HepG2 (cell line): ENCODE results near the gene XRN1. TPM values are rescaled to one million over a fixed set of nuclear protein-coding genes. Genes with fewer than 3 reads are reported as not detected.

Experiments
- AHR ChIP-seq: IDR thresholded peaks from 2 replicates; pipeline ENCODE4 v1.6.1; 2018; ENCODE audit warnings: missing genetic modification reagents, missing compliant biosample characterization
- KDM5B ChIP-seq: sonication (generic); formaldehyde crosslinking; IDR thresholded peaks from 2 replicates; pipeline ENCODE4 v1.4.0; 2020; ENCODE audit warnings: missing genetic modification reagents, mild to moderate bottlenecking, borderline replicate concordance
- MZF1 ChIP-seq: sonication (generic); formaldehyde crosslinking; IDR thresholded peaks from 2 replicates; pipeline ENCODE4 v1.8.1; 2023; ENCODE audit warnings: mild to moderate bottlenecking, missing genetic modification reagents, borderline replicate concordance
- NBN ChIP-seq: fragments of 450-650 bp; conservative IDR thresholded peaks from 2 replicates; pipeline ENCODE4 v1.6.1; 2017
- NFIB ChIP-seq: sonication (generic); formaldehyde crosslinking; IDR thresholded peaks from 2 replicates; pipeline ENCODE4 v1.9.0; 2021; ENCODE audit warnings: missing genetic modification reagents, mild to moderate bottlenecking, borderline replicate concordance
- NFYB ChIP-seq: sonication (generic); formaldehyde crosslinking; IDR thresholded peaks from 2 replicates; pipeline ENCODE4 v1.4.0; 2020; ENCODE audit warnings: missing genetic modification reagents
- REPIN1 ChIP-seq: sonication (generic); formaldehyde crosslinking; IDR thresholded peaks from 2 replicates; pipeline ENCODE4 v1.8.0; 2022; ENCODE audit warnings: missing genetic modification reagents, low read depth, mild to moderate bottlenecking, borderline replicate concordance
- RFXAP ChIP-seq: sonication (generic); formaldehyde crosslinking; IDR thresholded peaks from 2 replicates; pipeline ENCODE4 v1.4.0; 2020; ENCODE audit warnings: missing genetic modification reagents, borderline replicate concordance
- SCMH1 ChIP-seq: sonication (generic); formaldehyde crosslinking; IDR thresholded peaks from 2 replicates; pipeline ENCODE4 v1.9.0; 2021; ENCODE audit warnings: missing genetic modification reagents, mild to moderate bottlenecking, borderline replicate concordance
- SETDB1 ChIP-seq: sonication (generic); formaldehyde crosslinking; IDR thresholded peaks from 2 replicates; pipeline ENCODE4 v1.5.1; 2020; ENCODE audit warnings: missing genetic modification reagents, mild to moderate bottlenecking, borderline replicate concordance
- SMC3 ChIP-seq: IDR thresholded peaks from 2 replicates; pipeline ENCODE4 v1.6.1; 2011; ENCODE audit warnings: low read length, improper control_type of control experiment
- ZBTB21 ChIP-seq: sonication (generic); formaldehyde crosslinking; IDR thresholded peaks from 2 replicates; pipeline ENCODE4 v1.4.0; 2020; ENCODE audit warnings: missing genetic modification reagents
- ZFP36L1 ChIP-seq: sonication (generic); formaldehyde crosslinking; IDR thresholded peaks from 2 replicates; pipeline ENCODE4 v1.8.0; 2022; ENCODE audit warnings: mild to moderate bottlenecking, missing genetic modification reagents, moderate library complexity
- ZNF121 ChIP-seq: sonication (generic); formaldehyde crosslinking; IDR thresholded peaks from 2 replicates; pipeline ENCODE4 v1.5.0; 2020; ENCODE audit warnings: mild to moderate bottlenecking, missing genetic modification reagents
- ZNF160 ChIP-seq: sonication (generic); formaldehyde crosslinking; IDR thresholded peaks from 2 replicates; pipeline ENCODE4 v1.8.0; 2022; ENCODE audit warnings: mild to moderate bottlenecking, inconsistent platforms, missing genetic modification reagents
- ZNF501 ChIP-seq: sonication (generic); formaldehyde crosslinking; IDR thresholded peaks from 2 replicates; pipeline ENCODE4 v1.5.1; 2020; ENCODE audit warnings: mild to moderate bottlenecking, moderate library complexity, missing genetic modification reagents
- ZNF563 ChIP-seq: sonication (generic); formaldehyde crosslinking; IDR thresholded peaks from 2 replicates; pipeline ENCODE4 v1.8.0; 2022; ENCODE audit warnings: mild to moderate bottlenecking, moderate library complexity, missing genetic modification reagents
- ZNF670 ChIP-seq: sonication (generic); formaldehyde crosslinking; IDR thresholded peaks from 2 replicates; pipeline ENCODE4 v1.8.0; 2022; ENCODE audit warnings: mild to moderate bottlenecking, missing genetic modification reagents, borderline replicate concordance
- ZNF841 ChIP-seq: sonication (generic); formaldehyde crosslinking; IDR thresholded peaks from 2 replicates; pipeline ENCODE4 v1.8.1; 2023; ENCODE audit warnings: missing genetic modification reagents, borderline replicate concordance
- polyA plus RNA-seq, 8 experiments: library from polyadenylated mRNA; depleted of rRNA in 3 of 8; stranded (reverse) in 7 of 8; unstranded in 1 of 8; fragments of >200 nt; fragmentation: Illumina TruSeq in 4 of 8; extraction: Trizol in 4 of 8; gene quantifications; 2 replicates each; pipeline versions ENCODE4 v1.2.1 to v1.2.3, GENCODE V29; 2011 to 2016; ENCODE audit warnings: low read depth in 4 of 8, missing spikeins in 1 of 8, mixed read lengths in 1 of 8; ENCODE audit not compliant: insufficient read depth in 1 of 8
- total RNA-seq, 5 experiments: library from RNA; depleted of rRNA; stranded (reverse); fragments of >200 nt; fragmentation: Illumina TruSeq; extraction: Trizol; gene quantifications; 2 replicates each; pipeline ENCODE4 v1.2.3, GENCODE V29; 2016; ENCODE audit warnings: low read depth in 1 of 5
- TF ChIP-seq, protein P1 (sequence below): IDR thresholded peaks from 2 replicates; pipeline ENCODE4 v1.6.1; 2016; ENCODE audit warnings: missing genetic modification reagents, missing compliant biosample characterization
- TF ChIP-seq, protein P2 (sequence below): sonication (generic); formaldehyde crosslinking; IDR thresholded peaks from 2 replicates; pipeline ENCODE4 v1.4.0; 2020; ENCODE audit warnings: mild to moderate bottlenecking, missing genetic modification reagents, borderline replicate concordance
- TF ChIP-seq, protein P3 (sequence below): sonication (generic); formaldehyde crosslinking; IDR thresholded peaks from 2 replicates; pipeline ENCODE4 v1.4.0; 2020; ENCODE audit warnings: mild to moderate bottlenecking, missing genetic modification reagents
- TF ChIP-seq, protein P4 (sequence below): sonication (generic); formaldehyde crosslinking; conservative IDR thresholded peaks from 2 replicates; pipeline ENCODE4 v1.8.0; 2022; ENCODE audit warnings: low read depth, missing genetic modification reagents

XRN1 gene
- total and polyA plus RNA-seq, 2 of the 13 experiments (the other 11 are each of a cell fraction or from before 2014, with no cell fraction given): 13.2 to 13.3 TPM

DNA sequence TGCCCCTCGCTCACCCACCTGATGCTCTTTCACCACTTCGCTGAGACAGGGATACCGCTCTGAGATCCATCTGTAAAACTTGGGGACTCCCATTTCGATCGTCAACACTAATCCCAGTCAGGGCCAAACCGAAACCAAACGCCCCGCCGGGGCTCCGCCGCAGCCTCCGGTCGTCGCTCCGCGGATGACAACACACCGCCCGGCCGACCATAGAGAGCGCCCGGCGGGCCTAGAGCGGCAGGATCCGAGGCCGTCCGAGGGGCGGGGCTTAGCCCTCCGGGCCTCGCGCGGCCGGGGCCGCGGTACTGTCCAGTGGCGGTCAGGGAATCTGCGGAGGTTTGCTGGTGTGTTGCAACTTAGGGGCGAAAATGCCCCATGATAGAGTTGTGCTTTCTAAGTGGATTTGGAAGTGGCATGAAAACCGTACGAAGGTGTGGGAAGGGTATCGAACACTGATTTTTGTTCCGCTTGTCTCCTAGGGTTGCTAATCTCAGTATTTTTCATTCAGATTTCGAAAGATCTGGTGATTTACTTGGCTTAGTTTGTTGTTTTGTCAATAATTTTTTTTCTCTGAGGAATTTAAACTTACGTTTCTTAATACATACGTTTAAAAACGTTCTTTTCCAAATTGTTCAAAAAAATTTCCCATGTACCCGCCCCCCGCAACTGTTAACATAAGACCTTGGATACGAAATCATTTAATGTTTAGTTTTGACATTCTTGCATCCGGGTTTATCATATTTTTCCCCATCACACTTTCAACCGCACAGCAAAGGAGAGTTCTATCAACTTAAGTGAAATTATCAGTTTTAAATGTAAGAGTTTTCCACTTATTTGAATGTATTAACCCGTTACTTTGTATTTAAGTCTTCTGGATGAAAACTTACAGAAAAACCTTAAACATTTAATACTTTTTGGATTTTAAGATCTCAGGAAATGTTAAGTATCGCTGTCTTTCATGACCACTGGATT lies at the start of gene XRN1 (continued):
- TF ChIP-seq MZF1: no peak
- TF ChIP-seq SETDB1 (CRISPR knock-in tag): no peak
- TF ChIP-seq, protein P1, sequence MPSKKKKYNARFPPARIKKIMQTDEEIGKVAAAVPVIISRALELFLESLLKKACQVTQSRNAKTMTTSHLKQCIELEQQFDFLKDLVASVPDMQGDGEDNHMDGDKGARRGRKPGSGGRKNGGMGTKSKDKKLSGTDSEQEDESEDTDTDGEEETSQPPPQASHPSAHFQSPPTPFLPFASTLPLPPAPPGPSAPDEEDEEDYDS: peak; percentile 82
- 0 out of 2 replicates have a peak, but pooled peaks have one; percentile 34 for TF ChIP-seq NFYB
- TF ChIP-seq, protein P2, sequence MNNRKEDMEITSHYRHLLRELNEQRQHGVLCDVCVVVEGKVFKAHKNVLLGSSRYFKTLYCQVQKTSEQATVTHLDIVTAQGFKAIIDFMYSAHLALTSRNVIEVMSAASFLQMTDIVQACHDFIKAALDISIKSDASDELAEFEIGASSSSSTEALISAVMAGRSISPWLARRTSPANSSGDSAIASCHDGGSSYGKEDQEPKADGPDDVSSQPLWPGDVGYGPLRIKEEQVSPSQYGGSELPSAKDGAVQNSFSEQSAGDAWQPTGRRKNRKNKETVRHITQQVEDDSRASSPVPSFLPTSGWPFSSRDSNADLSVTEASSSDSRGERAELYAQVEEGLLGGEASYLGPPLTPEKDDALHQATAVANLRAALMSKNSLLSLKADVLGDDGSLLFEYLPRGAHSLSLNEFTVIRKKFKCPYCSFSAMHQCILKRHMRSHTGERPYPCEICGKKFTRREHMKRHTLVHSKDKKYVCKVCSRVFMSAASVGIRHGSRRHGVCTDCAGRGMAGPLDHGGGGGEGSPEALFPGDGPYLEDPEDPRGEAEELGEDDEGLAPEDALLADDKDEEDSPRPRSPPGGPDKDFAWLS (CRISPR knock-in tag): no peak
- no peak for TF ChIP-seq RFXAP (CRISPR knock-in tag)
- TF ChIP-seq, protein P3, sequence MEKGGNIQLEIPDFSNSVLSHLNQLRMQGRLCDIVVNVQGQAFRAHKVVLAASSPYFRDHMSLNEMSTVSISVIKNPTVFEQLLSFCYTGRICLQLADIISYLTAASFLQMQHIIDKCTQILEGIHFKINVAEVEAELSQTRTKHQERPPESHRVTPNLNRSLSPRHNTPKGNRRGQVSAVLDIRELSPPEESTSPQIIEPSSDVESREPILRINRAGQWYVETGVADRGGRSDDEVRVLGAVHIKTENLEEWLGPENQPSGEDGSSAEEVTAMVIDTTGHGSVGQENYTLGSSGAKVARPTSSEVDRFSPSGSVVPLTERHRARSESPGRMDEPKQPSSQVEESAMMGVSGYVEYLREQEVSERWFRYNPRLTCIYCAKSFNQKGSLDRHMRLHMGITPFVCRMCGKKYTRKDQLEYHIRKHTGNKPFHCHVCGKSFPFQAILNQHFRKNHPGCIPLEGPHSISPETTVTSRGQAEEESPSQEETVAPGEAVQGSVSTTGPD (CRISPR knock-in tag): 0 out of 2 replicates have a peak, but pooled peaks have one; percentile 10
- no peak for TF ChIP-seq ZNF841
- TF ChIP-seq REPIN1 (CRISPR knock-in tag): no peak; the same call in 1 of the 2 replicates
- TF ChIP-seq ZNF121: no peak
- TF ChIP-seq ZBTB21 (CRISPR knock-in tag): no peak
- no peak for TF ChIP-seq ZNF160 (CRISPR knock-in tag)
- TF ChIP-seq NBN: no peak
- no peak for TF ChIP-seq SCMH1 (CRISPR knock-in tag)
- 0 out of 2 replicates have a peak, but pooled peaks have one; percentile 24 for TF ChIP-seq ZFP36L1 (CRISPR knock-in tag)
- TF ChIP-seq, protein P4, sequence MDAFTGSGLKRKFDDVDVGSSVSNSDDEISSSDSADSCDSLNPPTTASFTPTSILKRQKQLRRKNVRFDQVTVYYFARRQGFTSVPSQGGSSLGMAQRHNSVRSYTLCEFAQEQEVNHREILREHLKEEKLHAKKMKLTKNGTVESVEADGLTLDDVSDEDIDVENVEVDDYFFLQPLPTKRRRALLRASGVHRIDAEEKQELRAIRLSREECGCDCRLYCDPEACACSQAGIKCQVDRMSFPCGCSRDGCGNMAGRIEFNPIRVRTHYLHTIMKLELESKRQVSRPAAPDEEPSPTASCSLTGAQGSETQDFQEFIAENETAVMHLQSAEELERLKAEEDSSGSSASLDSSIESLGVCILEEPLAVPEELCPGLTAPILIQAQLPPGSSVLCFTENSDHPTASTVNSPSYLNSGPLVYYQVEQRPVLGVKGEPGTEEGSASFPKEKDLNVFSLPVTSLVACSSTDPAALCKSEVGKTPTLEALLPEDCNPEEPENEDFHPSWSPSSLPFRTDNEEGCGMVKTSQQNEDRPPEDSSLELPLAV (CRISPR knock-in tag): no peak
- TF ChIP-seq ZNF670 (CRISPR knock-in tag): 0 out of 2 replicates have a peak, but pooled peaks have one; percentile 9
- TF ChIP-seq KDM5B (CRISPR knock-in tag): peak; percentile 67; the same call in 1 of the 2 replicates
- 0 out of 2 replicates have a peak, but pooled peaks have one; percentile 6 for TF ChIP-seq SMC3
- peak; percentile 41 for TF ChIP-seq ZNF501 (CRISPR knock-in tag)
- TF ChIP-seq ZNF563 (CRISPR knock-in tag): peak; percentile 70; the same call in 1 of the 2 replicates
- no peak for TF ChIP-seq AHR (CRISPR knock-in tag)
- TF ChIP-seq NFIB (CRISPR knock-in tag): 0 out of 2 replicates have a peak, but pooled peaks have one; percentile 59
